Astrocyte (in vitro differentiated cells and primary cell): ENCODE measurements around the gene TESK2. TPM values are rescaled to one million over a fixed set of nuclear protein-coding genes. Genes with fewer than 3 reads are reported as not detected.

Experiments
- DNase-seq: peaks from one replicate; pipeline ENCODE4 v3.0.0-alpha.2; 2010; ENCODE audit warnings: low read depth
- FAIRE-seq: peaks from 2 replicates; lab custom pipeline; 2011; peaks lifted over from hg19 to GRCh38; lab: Jason Lieb, UNC
- H2AFZ ChIP-seq: 2 replicates; pipeline ENCODE4 v1.6.0; 2012; ENCODE audit warnings: low read depth, low read length, inconsistent platforms
- H3K27ac ChIP-seq: 2 replicates; pipeline ENCODE4 v1.5.1; 2011; ENCODE audit warnings: low read depth, low read length, inconsistent platforms
- H3K27me3 ChIP-seq: 2 replicates; pipeline ENCODE4 v1.6.0; 2011; ENCODE audit warnings: low read length, inconsistent platforms; ENCODE audit not compliant: insufficient read depth
- H3K36me3 ChIP-seq: 2 replicates; pipeline ENCODE4 v1.5.1; 2011; ENCODE audit warnings: low read length, inconsistent platforms; ENCODE audit not compliant: insufficient read depth
- H3K4me1 ChIP-seq: 2 replicates; pipeline ENCODE4 v1.5.1; 2011; ENCODE audit warnings: low read length, inconsistent platforms; ENCODE audit not compliant: insufficient read depth
- H3K4me2 ChIP-seq: 2 replicates; pipeline ENCODE4 v1.6.0; 2012; ENCODE audit warnings: low read length, inconsistent platforms
- H3K4me3 ChIP-seq: 2 replicates; pipeline ENCODE4 v1.5.1; 2011; ENCODE audit warnings: low read depth, mild to moderate bottlenecking, low read length, inconsistent platforms; ENCODE audit not compliant: insufficient read depth
- H3K79me2 ChIP-seq: 2 replicates; pipeline ENCODE4 v1.6.0; 2012; ENCODE audit warnings: mild to moderate bottlenecking, low read length, inconsistent platforms; ENCODE audit not compliant: insufficient read depth
- H3K9ac ChIP-seq: 2 replicates; pipeline ENCODE4 v1.6.0; 2012; ENCODE audit warnings: mild to moderate bottlenecking, low read length, inconsistent platforms
- H3K9me3 ChIP-seq: 2 replicates; pipeline ENCODE4 v1.5.1; 2012; ENCODE audit warnings: low read depth, mild to moderate bottlenecking, low read length, inconsistent platforms; ENCODE audit not compliant: insufficient read depth
- H4K20me1 ChIP-seq: 2 replicates; pipeline ENCODE4 v1.6.0; 2012; ENCODE audit warnings: low read length, inconsistent platforms; ENCODE audit not compliant: insufficient read depth
- H3K27ac Mint-ChIP-seq: one replicate; pipeline ENCODE4 v1.8.0; 2021; ENCODE audit warnings: mild to moderate bottlenecking, mixed read lengths; ENCODE audit not compliant: unreplicated experiment
- H3K27me3 Mint-ChIP-seq: one replicate; pipeline ENCODE4 v1.8.0; 2021; ENCODE audit warnings: low read depth, mixed read lengths; ENCODE audit not compliant: unreplicated experiment
- H3K36me3 Mint-ChIP-seq: one replicate; pipeline ENCODE4 v1.8.0; 2021; ENCODE audit warnings: low read depth, mixed read lengths; ENCODE audit not compliant: unreplicated experiment
- H3K4me1 Mint-ChIP-seq: one replicate; pipeline ENCODE4 v1.8.0; 2021; ENCODE audit warnings: low read depth, mixed read lengths; ENCODE audit not compliant: unreplicated experiment
- H3K4me3 Mint-ChIP-seq: one replicate; pipeline ENCODE4 v1.8.0; 2021; ENCODE audit warnings: mild to moderate bottlenecking, moderate library complexity, mixed read lengths; ENCODE audit not compliant: unreplicated experiment
- H3K9me3 Mint-ChIP-seq: one replicate; pipeline ENCODE4 v1.8.0; 2021; ENCODE audit warnings: mild to moderate bottlenecking, mixed read lengths; ENCODE audit not compliant: unreplicated experiment
- CTCF ChIP-seq: IDR thresholded peaks from 2 replicates; pipeline ENCODE4 v1.5.1; 2011; ENCODE audit warnings: low read depth, mild to moderate bottlenecking, inconsistent platforms, low read length, moderate library complexity; ENCODE audit not compliant: insufficient read depth
- EZH2 ChIP-seq: IDR thresholded peaks from 2 replicates; pipeline ENCODE4 v1.6.1; 2012; ENCODE audit warnings: mild to moderate bottlenecking, low read length, inconsistent platforms; ENCODE audit not compliant: insufficient read depth
- total RNA-seq: library from RNA; stranded (reverse); gene quantifications from 2 replicates; pipeline ENCODE4 v1.2.1, GENCODE V29; 2021

The TESK2 gene
- total RNA-seq, 1 donor from 2014 or later, result 1.7 TPM

DNA sequence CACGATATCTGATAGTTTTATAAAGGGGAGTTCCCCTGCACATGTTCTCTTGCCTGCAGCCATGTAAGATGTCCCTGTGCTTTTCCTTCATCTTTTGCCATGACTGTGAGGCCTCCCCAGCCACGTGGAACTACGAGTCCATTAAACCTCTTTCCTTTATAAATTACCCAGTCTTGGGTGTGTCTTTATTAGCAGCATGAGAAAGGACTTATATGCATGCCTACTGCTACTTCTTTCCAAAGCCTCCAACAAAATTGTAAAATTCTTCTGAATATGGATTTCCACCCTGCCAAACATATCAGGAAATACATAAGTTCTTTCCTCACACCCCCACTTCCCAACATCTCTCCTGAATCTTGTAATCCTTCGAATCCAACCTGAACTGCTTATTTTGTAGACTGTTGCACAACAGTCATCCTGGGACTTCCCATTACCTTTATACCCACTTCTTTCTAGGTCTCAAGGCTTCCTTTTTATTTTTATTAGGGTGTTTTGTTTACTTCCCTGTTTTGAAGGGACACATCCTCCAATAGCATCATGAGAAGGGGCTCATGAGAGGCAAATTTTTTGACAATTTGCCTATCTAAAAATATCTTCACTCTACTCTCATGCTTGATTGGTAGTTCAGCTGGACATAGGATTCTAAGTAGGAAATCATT, 83.2 kb downstream of the TESK2 start:
- DNase-seq (no peak), FAIRE-seq (no peak)
- Histone ChIP-seq H2AFZ (no peak overlapping the region), H3K9ac (no peak overlapping the region), H3K4me3 (no peak overlapping the region), H3K9me3 (no peaks in the 10 kb centered on the region), H4K20me1 (no peaks in the 10 kb centered on the region), H3K36me3 (no peaks in the 10 kb centered on the region), H3K27ac (no peak overlapping the region), H3K79me2 (no peaks in the 10 kb centered on the region), H3K4me2 (no peak overlapping the region), H3K27me3 (no peaks in the 10 kb centered on the region), H3K4me1 (no peaks in the 10 kb centered on the region)
- Mint-ChIP-seq H3K36me3 (no peaks in the 10 kb centered on the region), H3K27ac (no peak overlapping the region), H3K9me3 (no peaks in the 10 kb centered on the region), H3K4me1 (no peaks in the 10 kb centered on the region), H3K4me3 (no peak overlapping the region), H3K27me3 (no peaks in the 10 kb centered on the region)
- no peak for TF ChIP-seq CTCF
- no peak for TF ChIP-seq EZH2

DNA sequence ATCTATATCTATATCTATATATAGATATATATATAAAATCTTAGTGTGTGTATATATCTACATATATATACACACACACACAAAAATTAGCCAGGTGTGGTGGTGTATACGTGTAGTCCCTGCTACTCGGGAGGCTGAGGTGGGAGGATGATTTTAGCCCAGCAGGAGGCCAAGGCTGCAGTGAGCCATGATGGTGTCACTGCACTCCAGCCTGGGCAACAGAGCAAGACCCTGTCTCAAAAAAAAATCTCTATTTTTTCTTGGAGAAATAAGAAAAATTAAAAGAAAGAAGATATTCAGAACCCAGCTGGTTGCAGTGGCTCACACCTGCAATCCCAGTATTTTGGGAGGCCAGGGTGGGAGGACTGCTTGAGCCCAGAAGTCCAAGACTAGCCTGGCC, 85.3 kb downstream of the TESK2 start:
- no peak overlapping the region for H3K4me3 ChIP-seq
- Mint-ChIP-seq H3K9me3 (no peaks in the 10 kb centered on the region), H3K4me1 (no peaks in the 10 kb centered on the region), H3K4me3 (no peak overlapping the region), H3K36me3 (no peaks in the 10 kb centered on the region), H3K27me3 (no peaks in the 10 kb centered on the region), H3K27ac (no peak overlapping the region)
- no peaks in the 10 kb centered on the region for H3K4me1 ChIP-seq
- H3K9ac ChIP-seq, result no peak overlapping the region
- H3K79me2 ChIP-seq, result no peaks in the 10 kb centered on the region
- no peaks in the 10 kb centered on the region for H3K9me3 ChIP-seq
- no peak overlapping the region for H3K4me2 ChIP-seq
- H4K20me1 ChIP-seq, result no peaks in the 10 kb centered on the region
- H2AFZ ChIP-seq, result no peak overlapping the region
- TF ChIP-seq EZH2, result no peak
- TF ChIP-seq CTCF, result no peak
- no peak for DNase-seq
- FAIRE-seq, result no peak
- H3K36me3 ChIP-seq, result no peaks in the 10 kb centered on the region
- H3K27me3 ChIP-seq, result no peaks in the 10 kb centered on the region
- no peak overlapping the region for H3K27ac ChIP-seq

GRCh38 chr1:45403718-45404117, 87.2 kb downstream of the TESK2 start:
- H3K27me3 Mint-ChIP-seq, result no peaks in the 10 kb centered on the region
- H4K20me1 ChIP-seq, result no peaks in the 10 kb centered on the region
- no peak for TF ChIP-seq CTCF
- TF ChIP-seq EZH2, result no peak
- FAIRE-seq (no peak), DNase-seq (no peak)
- no peak overlapping the region for H3K4me3 ChIP-seq
- no peaks in the 10 kb centered on the region for H3K27me3 ChIP-seq
- H3K4me3 Mint-ChIP-seq, result no peak overlapping the region
- no peak overlapping the region for H3K27ac Mint-ChIP-seq
- no peaks in the 10 kb centered on the region for H3K36me3 ChIP-seq
- H3K4me1 Mint-ChIP-seq, result peaks cover 4% of the 10 kb centered on the region
- no peaks in the 10 kb centered on the region for H3K9me3 Mint-ChIP-seq
- no peaks in the 10 kb centered on the region for H3K79me2 ChIP-seq
- no peaks in the 10 kb centered on the region for H3K9me3 ChIP-seq
- H3K36me3 Mint-ChIP-seq, result no peaks in the 10 kb centered on the region
- no peak overlapping the region for H3K9ac ChIP-seq
- no peaks in the 10 kb centered on the region for H3K4me1 ChIP-seq
- no peak overlapping the region for H2AFZ ChIP-seq
- no peak overlapping the region for H3K27ac ChIP-seq
- no peak overlapping the region for H3K4me2 ChIP-seq
